NAMALWA (cell line): ENCODE results near the gene TLE3.
"Not testable (repeated sequence)": the region's sequence is repeated elsewhere in the genome, so short reads cannot be mapped to it uniquely, and the experiment has no call there.

Source experiments
- DNase-seq: peaks from one replicate; pipeline ENCODE4 v3.0.0-alpha.2; 2015; ENCODE audit warnings: low spot score

Gene TLE3

GRCh38 chr15:70097321-70098152 lies at the start of gene TLE3:
TLE3 (minus strand) TSS chr15:70097917; CDS start chr15:70096798, 1,119 bp downstream.
- peak; percentile 98 for DNase-seq

- no peak for DNase-seq
These were observed 49.6 kb upstream of the TLE3 start for GRCh38 chr15:70147178-70147760.

- DNase-seq = no peak
These were observed 49.1 kb upstream of the TLE3 start for GRCh38 chr15:70146771-70147170.

GRCh38 chr15:70146162-70146561 lies 48.4 kb upstream of the TLE3 start:
- DNase-seq = no peak

- no peak for DNase-seq
These were observed 47.5 kb upstream of the TLE3 start for GRCh38 chr15:70145261-70145660.

GRCh38 chr15:70142322-70143191 lies 44.8 kb upstream of the TLE3 start:
- no peak for DNase-seq

DNA sequence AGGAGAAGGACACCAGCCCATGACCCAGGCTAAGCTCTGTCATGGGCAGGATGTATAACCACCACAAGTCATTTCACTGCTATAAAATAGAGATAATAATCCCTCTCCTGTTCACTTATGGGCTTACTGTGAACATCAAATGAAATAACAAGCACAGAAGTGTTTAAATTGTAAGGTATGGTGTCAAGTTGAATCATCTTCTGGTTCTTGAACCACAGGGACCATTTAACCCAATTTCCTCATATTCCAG lies 44.3 kb upstream of the TLE3 start:
- DNase-seq = no peak

DNA sequence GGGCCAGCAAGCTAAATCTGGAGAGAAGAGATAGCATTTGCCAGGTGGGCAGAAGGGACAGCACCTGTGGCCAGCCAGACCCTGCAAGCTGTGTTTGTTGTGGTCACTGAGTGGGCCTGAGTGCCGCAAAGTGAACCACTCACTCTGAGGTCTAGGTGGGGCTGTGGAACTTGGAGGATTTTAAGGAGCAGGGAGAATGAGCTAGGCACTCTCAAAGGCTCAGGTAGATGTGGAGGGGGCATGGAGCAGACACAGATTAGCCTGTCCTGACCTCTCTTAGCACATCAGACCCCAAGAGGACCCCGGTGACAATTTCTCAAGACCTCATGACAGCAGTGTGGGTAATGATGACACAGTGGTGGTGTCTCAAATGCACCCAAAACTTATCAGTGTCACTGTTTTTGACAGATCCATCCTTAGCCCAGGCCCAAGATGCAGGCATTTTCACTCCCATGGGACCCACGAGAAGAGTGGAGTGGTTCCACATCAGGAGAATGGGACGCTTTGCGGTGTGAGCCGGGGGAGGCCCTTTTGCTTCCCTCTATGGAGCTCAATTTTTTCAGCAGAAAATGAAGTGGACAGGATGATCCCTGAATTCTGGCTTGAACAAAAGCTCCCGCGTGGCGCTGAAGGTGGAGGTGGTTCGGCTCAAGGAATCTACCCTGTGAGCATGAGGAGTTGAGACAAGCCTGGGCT lies 43.8 kb upstream of the TLE3 start:
- no peak for DNase-seq

- peak; percentile 9 for DNase-seq
These were observed 43.0 kb upstream of the TLE3 start for GRCh38 chr15:70140543-70141375.

DNA sequence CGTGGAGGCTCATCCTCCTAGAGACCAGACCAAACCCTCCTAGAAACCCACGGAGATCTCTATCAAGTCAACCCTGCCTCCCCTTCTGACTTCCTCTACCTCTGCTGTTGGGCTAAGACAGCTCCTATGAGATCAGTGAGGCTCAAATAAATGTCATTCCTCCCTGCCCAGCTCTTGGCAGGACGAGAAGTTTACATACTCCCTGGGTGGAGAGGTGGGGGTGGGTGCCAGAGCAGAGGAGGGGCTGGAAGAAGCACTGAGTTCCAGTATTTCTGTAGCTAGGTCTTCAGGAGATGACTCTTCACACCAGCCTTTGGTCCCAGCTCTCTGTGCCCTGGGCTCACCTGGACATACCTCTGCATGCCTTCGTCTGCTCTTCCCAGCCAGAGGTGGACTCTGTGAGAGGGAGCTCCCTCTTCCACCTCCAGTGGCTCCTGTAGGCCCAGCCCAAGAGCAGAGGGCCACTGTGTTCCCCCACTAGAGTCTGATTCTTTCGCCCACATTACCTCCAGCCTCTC lies 42.4 kb upstream of the TLE3 start:
- DNase-seq = no peak

DNA sequence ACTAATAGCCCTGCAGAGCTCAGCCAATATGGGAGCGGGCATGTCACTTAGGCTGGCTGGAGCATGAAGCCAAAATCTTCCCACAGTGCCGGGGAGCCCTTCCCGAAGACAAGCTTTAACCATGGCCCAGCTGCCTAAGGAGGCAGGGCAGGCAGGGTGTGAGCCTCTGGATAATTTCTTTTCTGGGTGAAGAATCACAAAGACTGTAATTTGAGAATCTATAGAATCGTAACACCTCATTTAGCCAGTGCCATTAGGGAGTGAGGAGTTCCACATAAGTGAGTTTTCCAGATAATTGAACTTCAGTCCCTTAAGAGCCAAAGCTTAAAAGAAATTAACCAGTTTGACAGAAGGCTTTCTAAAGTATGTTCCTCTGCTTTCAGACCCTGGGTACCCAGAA lies 40.2 kb upstream of the TLE3 start:
- DNase-seq = no peak

DNA sequence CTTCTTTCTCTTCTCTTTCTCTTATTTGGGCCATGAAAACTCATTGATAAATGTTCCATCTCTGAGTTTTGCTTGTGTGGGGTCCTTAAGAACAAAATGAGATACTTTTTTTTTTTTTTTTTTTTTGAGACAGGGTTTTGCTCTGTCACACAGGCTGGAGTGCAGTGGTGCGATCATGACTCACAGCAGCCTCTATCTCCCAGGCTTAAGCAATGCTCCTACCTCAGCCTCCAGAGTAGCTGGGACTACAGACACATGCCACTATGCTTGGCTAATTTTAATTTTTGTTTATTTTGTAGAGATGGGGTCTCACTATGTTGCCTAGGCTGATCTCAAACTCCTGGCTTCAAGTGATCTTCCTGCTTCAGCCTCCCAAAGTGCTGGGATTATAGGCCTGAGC lies 39.3 kb upstream of the TLE3 start:
- DNase-seq = not testable (repeated sequence)

DNA sequence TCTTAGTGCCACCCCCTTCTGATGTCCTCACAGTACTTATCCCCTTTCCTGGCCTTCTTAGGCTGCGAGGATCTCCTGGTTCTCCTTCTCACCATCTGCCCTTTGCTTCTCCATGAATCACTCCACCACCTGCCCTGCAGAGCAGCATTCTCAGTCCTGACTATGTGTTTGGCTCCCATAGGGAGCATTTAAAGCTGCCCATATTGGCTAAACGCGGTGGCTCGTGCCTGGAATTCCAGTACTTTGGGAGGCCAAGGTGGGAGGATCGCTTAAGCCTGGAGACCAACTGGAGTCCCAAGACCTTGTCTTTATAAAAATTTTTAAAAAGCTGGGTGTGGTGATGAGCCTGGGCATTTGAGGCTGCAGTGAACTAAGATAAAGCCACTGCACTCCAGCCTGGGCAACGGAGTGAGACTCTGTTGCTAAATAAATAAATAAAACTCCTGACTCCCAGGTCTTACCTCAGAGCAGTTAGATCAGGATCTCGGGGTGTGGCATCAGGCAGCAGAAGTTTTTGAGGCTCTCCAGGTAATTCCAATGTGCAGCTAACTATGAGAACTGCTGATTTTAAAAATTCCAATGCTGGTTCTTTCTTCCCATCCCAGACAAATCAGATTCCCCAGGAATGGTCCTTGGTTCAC lies 36.2 kb upstream of the TLE3 start:
- no peak for DNase-seq

DNA sequence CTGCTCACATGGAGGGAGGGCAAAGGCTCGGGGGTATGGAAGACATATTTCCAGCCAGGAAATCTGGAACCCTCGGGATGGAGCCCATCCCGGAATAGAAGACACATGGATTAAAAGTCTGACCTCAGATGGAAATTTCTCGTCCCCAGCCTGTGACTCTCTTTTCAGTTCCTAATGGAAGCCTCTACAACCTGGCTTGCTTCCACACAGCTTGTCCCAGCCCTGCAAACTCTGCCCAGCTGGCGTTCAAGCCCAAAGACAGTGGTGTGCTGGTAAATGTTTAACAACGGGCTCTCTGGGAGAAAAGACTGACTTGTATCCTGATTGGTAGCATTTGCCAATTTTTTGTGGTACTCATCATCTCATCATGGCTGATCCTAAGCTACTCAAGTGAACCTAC lies 35.6 kb upstream of the TLE3 start:
- DNase-seq = no peak

DNA sequence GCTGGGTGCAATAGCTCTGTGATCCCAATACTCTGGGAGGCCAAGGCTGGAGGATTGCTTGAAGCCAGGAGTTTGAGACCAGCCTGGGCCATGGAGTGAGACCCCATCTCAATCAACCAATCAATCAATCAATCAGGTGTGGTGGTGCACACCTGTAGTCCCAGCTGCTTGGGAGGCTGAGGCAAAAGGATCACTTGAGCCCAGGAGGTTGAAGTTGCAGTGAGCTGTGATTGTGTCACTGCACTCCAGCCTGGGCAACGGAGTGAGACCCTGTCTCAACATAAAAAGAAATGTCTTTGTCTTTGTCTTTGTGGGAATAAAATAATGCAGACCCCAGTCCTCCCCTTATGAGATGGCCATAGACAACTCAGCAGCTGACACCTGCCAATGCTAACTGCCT lies 34.9 kb upstream of the TLE3 start:
- DNase-seq = no peak

DNA sequence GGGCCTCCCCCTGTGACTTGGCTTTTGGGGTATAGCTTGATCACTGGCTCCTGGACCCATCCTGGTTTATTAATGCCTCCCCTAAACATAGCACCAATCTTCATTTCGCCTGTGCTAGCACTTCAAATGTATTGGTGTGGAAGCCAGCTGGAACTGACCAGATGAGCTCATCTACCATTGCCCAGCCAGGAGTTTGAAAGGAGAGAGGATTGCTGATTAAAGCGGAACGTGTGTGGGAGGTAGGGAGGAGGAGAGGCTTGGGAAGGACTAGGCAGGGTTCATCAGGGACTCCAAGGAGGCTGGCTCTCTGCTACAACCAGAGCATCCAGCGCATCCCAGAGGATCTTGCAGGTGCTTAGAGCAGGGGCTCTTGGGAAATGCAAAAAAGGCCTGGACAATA lies 34.4 kb upstream of the TLE3 start:
- no peak for DNase-seq

GRCh38 chr15:70128414-70129140 lies 30.9 kb upstream of the TLE3 start:
- no peak for DNase-seq

DNA sequence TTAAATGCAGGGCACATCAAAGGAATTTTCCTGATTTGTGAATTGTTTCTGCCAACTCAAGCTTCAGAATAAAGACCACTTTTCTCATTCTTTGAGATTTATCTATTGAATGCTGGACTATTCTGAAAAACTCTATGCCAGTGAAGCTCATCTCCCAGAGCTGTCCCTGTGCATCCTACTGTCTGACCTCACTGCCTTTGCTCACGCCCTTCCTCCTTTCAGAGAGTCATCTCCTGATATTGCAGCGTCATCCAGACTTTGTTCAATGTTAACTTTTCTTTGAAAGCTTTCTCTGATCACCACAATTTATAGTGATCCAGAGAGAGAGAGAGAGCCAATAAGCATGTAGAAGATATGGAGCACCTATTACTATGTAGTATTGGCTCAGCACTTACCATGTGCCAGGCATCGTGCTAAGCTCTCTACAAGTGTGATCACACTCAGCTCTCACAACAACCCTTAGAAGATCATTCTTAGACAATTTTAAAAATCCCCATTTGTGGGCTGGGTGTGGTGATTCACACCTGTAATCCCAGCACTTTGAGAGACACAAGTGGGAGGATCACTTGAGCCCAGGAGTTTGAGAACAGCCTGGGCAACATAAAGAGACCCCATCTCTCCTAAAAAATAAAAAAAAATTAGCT lies 30.2 kb upstream of the TLE3 start:
- DNase-seq = no peak

DNA sequence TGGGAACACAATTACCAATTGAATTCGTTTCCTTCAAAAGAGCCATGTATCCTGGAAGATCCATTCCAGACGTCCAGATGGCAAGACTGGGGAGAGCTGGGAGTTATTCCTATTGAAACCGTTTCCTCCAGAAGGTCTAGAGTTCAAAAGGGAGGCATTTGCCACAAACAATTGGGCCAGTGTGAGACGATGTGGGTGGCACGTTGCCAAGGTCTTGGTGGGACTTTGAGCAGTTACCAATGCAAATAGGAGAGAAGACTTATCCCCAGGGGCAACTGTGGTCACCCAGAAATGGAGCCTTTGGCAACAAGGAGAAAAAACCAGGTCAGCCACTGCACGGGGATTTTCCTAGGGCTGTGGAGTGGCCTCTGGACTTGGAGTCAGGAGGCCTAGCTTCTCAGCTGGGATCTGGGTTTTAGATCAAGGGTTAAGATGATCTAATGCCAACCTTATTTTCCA lies 29.6 kb upstream of the TLE3 start:
- DNase-seq = peak; percentile 36

- no peak for DNase-seq
These were observed 28.6 kb upstream of the TLE3 start for GRCh38 chr15:70126362-70126761.
